ENCODE results near the gene EN2.

EN2 gene

DNA sequence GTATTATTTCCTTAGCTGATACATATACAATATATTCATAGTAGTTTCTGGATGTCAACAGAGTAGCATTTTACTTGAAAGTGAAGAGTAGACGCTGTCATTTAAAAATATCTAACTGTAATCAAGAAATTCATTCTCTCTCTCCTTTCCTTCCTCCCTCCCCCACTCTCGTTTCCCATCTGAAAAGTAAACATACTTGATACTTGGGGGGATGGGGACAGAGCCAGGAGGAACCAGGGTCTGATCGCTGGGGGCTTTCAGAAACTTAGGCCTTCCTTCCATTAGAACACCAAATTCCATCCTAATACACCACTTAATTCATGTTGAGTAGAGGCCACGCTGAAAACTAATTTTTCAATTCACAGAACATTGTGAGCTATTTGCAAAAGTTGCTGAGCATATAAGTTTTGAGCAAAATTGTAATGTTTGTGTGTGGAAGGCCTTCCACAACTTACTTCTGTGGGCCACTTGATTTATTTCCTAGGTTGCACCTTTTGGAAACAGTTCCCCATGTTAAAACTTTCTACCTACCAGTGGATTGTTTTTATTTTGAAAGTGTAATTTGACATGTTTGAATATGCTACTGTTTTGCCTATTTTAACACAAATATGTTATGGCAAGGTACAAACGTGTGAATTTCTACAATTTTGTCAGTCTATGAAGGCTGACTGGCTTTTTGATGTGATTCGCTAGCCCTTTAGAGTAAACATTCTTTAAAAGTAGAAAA lies 53.2 kb downstream of the EN2 start:
- Histone ChIP-seq H3K9ac (ENCODE audit: low read length) (no peak overlapping the region), H3K9me3 (ENCODE audit: control insufficient read depth, low read length) (peaks cover 13% of the 10 kb centered on the region), H3K36me3 (ENCODE audit: control insufficient read depth, insufficient read depth, low read length, severe bottlenecking) (no peaks in the 10 kb centered on the region), H3K27me3 (replicated peaks; ENCODE audit: control insufficient read depth, insufficient read depth, low read length) (peaks cover 86% of the 10 kb centered on the region), H3K4me1 (ENCODE audit: control insufficient read depth, insufficient read depth, low read length) (no peaks in the 10 kb centered on the region), H3K4me3 (ENCODE audit: low read length) (no peak overlapping the region)
- no peak for DNase-seq (ENCODE audit: low read depth)

DNA sequence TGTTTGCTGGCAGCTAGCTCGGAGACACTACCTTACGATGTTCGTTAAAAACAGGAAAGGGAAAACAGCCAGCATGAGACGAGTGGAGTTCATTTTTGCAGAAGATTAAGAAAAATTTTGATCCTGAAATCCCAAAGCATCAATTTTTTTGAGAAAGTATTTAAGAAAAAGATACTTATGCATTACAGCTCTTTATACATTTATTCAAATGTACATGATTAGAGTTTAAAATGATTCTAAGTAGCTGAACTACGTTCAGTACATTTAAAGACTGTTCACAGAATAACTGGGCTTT lies 53.7 kb downstream of the EN2 start:
- Histone ChIP-seq H3K27me3 (replicated peaks; ENCODE audit: control insufficient read depth, insufficient read depth, low read length) (peaks cover 86% of the 10 kb centered on the region), H3K9ac (ENCODE audit: low read length) (no peak overlapping the region), H3K9me3 (ENCODE audit: control insufficient read depth, low read length) (peaks cover 16% of the 10 kb centered on the region), H3K4me1 (ENCODE audit: control insufficient read depth, insufficient read depth, low read length) (no peaks in the 10 kb centered on the region), H3K4me3 (ENCODE audit: low read length) (no peak overlapping the region), H3K36me3 (ENCODE audit: control insufficient read depth, insufficient read depth, low read length, severe bottlenecking) (no peaks in the 10 kb centered on the region)
- DNase-seq (ENCODE audit: low read depth) = no peak

DNA sequence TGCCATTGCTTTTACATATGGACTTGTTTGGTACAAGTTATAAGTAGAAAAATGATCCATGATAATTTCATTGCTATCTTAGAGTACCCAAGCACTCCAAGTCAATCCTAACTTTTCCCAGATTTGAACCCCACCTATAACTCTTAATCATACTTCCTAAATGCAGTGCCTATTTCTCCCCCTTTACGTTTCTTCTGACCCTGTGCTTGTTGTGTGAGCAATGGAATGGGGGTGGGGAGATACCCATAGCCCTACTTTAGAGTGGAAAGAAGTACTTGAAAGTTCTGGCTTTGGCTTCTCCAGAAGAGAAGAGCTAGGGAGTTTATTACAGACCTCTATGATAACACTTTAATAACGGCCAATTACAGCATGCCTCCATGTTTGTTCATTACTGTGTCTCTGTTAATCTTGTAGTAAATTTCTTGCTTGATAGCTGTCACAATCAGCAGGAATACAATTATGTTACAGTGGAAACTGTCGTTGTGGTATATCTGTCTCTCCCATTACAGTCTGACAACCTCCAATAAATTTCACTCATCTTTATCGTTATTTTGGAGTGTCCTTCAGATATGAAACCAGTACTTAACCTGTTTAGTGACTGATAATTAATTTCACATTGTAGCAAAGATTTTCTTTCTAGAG lies 54.4 kb downstream of the EN2 start:
- Histone ChIP-seq H3K9me3 (ENCODE audit: control insufficient read depth, low read length) (peaks cover 12% of the 10 kb centered on the region), H3K4me1 (ENCODE audit: control insufficient read depth, insufficient read depth, low read length) (no peaks in the 10 kb centered on the region), H3K27me3 (replicated peaks; ENCODE audit: control insufficient read depth, insufficient read depth, low read length) (peaks cover 80% of the 10 kb centered on the region)

DNA sequence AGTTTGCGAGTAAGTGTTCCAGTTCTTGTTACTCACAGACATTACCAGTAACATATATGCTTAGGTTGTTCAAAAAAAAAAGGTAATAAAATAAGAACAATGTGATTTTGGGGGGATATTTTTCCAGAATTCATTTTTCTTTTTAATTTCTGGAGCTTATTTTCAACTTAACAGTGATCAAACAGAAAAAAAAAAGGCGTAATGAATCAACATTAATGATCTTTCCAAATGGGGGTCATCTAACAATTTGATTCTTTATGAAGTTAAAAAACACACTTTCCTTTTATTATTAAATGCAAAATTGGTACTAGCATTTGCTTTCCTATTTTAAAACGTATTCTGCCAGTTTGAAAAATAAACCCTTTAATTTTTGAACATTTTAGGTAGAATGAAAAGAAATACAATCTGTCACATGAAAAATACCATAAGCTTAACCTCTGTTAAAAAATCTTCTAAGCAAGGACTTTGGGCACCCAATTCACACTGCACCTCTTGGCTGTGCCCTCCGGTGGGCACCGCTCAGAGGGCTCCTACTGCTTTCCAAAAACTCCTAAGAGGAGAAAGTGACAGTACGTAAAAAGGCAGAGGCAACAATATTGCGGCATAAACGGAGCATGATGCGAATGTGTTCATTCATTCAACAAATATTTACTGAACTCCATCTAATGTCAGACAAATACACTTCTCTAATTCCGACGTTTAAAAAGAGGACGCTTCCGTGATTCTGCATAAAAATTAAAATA lies 55.8 kb downstream of the EN2 start:
- no peak overlapping the region for H3K9ac ChIP-seq (ENCODE audit: low read length)
- DNase-seq (ENCODE audit: low read depth) = no peak
- no peaks in the 10 kb centered on the region for H3K36me3 ChIP-seq (ENCODE audit: control insufficient read depth, insufficient read depth, low read length, severe bottlenecking)
- H3K4me3 ChIP-seq (ENCODE audit: low read length) = no peak overlapping the region
- peaks cover 7% of the 10 kb centered on the region for H3K9me3 ChIP-seq (ENCODE audit: control insufficient read depth, low read length)
- H3K27me3 ChIP-seq (replicated peaks; ENCODE audit: control insufficient read depth, insufficient read depth, low read length) = peaks cover 73% of the 10 kb centered on the region
- H3K4me1 ChIP-seq (ENCODE audit: control insufficient read depth, insufficient read depth, low read length) = no peaks in the 10 kb centered on the region

More for the DNA sequence above, 54.4 kb downstream of the EN2 start:
- DNase-seq (ENCODE audit: low read depth) = no peak
- Histone ChIP-seq H3K4me3 (ENCODE audit: low read length) (no peak overlapping the region), H3K9ac (ENCODE audit: low read length) (no peak overlapping the region), H3K36me3 (ENCODE audit: control insufficient read depth, insufficient read depth, low read length, severe bottlenecking) (no peaks in the 10 kb centered on the region)

DNA sequence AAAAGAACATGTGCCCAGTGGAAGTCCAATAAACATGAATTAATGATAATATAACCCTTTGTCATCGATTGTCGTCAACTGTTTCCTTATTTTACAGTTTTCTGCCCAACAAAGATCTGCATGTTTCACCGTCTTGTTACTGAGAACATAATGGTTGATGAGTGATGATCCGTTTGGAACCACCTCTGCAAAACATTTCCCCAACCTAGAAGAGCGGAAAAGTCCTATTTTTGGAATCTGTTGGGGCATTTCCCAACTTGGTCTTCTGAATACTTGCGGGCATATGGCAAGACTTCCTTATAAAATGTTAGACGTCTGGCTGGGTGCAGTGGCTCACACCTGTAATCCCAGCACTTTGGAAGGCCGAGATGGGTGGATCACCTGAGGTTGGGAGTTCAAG lies 56.4 kb downstream of the EN2 start:
- Histone ChIP-seq H3K9ac (ENCODE audit: low read length) (no peak overlapping the region), H3K4me3 (ENCODE audit: low read length) (no peak overlapping the region), H3K9me3 (ENCODE audit: control insufficient read depth, low read length) (peaks cover 3% of the 10 kb centered on the region), H3K36me3 (ENCODE audit: control insufficient read depth, insufficient read depth, low read length, severe bottlenecking) (no peaks in the 10 kb centered on the region), H3K4me1 (ENCODE audit: control insufficient read depth, insufficient read depth, low read length) (no peaks in the 10 kb centered on the region), H3K27me3 (replicated peaks; ENCODE audit: control insufficient read depth, insufficient read depth, low read length) (peaks cover 68% of the 10 kb centered on the region)
- no peak for DNase-seq (ENCODE audit: low read depth)

Data from adipocyte (in vitro differentiated cells).